SK-N-SH (cell line): Measurements from ENCODE around the gene SLC8B1. TPM values are rescaled to one million over a fixed set of nuclear protein-coding genes. Genes with fewer than 3 reads are reported as not detected.

Source experiments
- CTCF ChIA-PET: fragments of 300-600, 350-600 bp; formaldehyde crosslinking; extraction: SDS; loops from one replicate; lab custom pipeline; 2021; lab: Yijun Ruan, JAX
- POLR2A ChIA-PET: fragments of 350-600 bp; sonication (Branson Sonifier 250); formaldehyde crosslinking; extraction: SDS; loops from one replicate; lab custom pipeline; 2020; ENCODE audit warnings: antibody characterized with exemption, inconsistent platforms; lab: Yijun Ruan, JAX
- DNase-seq: peaks from one replicate; pipeline ENCODE4 v3.0.0; 2012
- H2AFZ ChIP-seq: fragments of 200-600 bp; sonication (generic); 2 replicates; pipeline ENCODE4 v1.8.1; 2016; ENCODE audit warnings: antibody characterized with exemption, mild to moderate bottlenecking, low read depth
- H3F3A ChIP-seq: fragments of 200-600 bp; sonication (generic); replicated peaks from 2 replicates; pipeline ENCODE3; 2016; ENCODE audit warnings: antibody characterized with exemption, mild to moderate bottlenecking; ENCODE audit not compliant: insufficient read depth
- H3K27ac ChIP-seq, 2 experiments: fragments of 200-500 bp in 1 of 2; fragments of 200-600 bp in 1 of 2; sonication (Bioruptor generic) in 1 of 2; sonication (generic), shearing (Covaris generic) in 1 of 2; 2 replicates each; pipeline versions ENCODE4 v1.5.1 to v1.6.1; 2014 to 2016; ENCODE audit warnings: low read depth in 2 of 2, inconsistent platforms in 1 of 2, low read length in 1 of 2, mild to moderate bottlenecking in 1 of 2, mixed read lengths in 1 of 2
- H3K27me3 ChIP-seq: fragments of 200-600 bp; sonication (generic), shearing (Covaris generic); 2 replicates; pipeline ENCODE4 v1.6.1; 2016; ENCODE audit warnings: mixed run types; ENCODE audit not compliant: insufficient read depth
- H3K36me3 ChIP-seq, 2 experiments: fragments of 200-500 bp in 1 of 2; fragments of 200-600 bp in 1 of 2; sonication (Bioruptor generic) in 1 of 2; sonication (generic) in 1 of 2; replicated peaks in 1 of 2; 2 replicates each; pipeline versions ENCODE3 to v1.5.1; 2014 to 2016; ENCODE audit warnings: low read length in 1 of 2, mild to moderate bottlenecking in 1 of 2; ENCODE audit not compliant: insufficient read depth in 2 of 2, control insufficient read depth in 1 of 2
- H3K4me1 ChIP-seq, 2 experiments: fragments of 200-500 bp in 1 of 2; fragments of 200-600 bp in 1 of 2; sonication (Bioruptor generic) in 1 of 2; sonication (generic), shearing (Covaris generic) in 1 of 2; 2 replicates each; pipeline versions ENCODE4 v1.5.1 to v1.6.1; 2014 to 2016; ENCODE audit warnings: low read depth in 1 of 2, low read length in 1 of 2, mixed run types in 1 of 2; ENCODE audit not compliant: insufficient read depth in 2 of 2, control insufficient read depth in 1 of 2
- H3K4me2 ChIP-seq: fragments of 200-600 bp; sonication (generic), shearing (Covaris generic); 2 replicates; pipeline ENCODE4 v1.6.1; 2017; ENCODE audit warnings: mixed run types
- H3K4me3 ChIP-seq, 2 experiments: fragments of 200-500 bp in 1 of 2; fragments of 200-600 bp in 1 of 2; sonication (Bioruptor generic) in 1 of 2; sonication (generic), shearing (Covaris generic) in 1 of 2; 2 replicates each; pipeline versions ENCODE4 v1.5.1 to v1.8.1; 2014 to 2016; ENCODE audit warnings: low read depth in 2 of 2, inconsistent platforms in 1 of 2, low read length in 1 of 2, mild to moderate bottlenecking in 1 of 2, mixed read lengths in 1 of 2, moderate library complexity in 1 of 2
- H3K79me2 ChIP-seq: fragments of 200-600 bp; sonication (generic); 2 replicates; pipeline ENCODE4 v1.8.1; 2017; ENCODE audit warnings: mild to moderate bottlenecking; ENCODE audit not compliant: insufficient read depth
- H3K9ac ChIP-seq: fragments of 200-600 bp; sonication (generic); 2 replicates; pipeline ENCODE4 v1.6.1; 2017; ENCODE audit warnings: mixed run types
- H3K9me2 ChIP-seq: fragments of 200-600 bp; sonication (generic); 2 replicates; pipeline ENCODE4 v1.6.1; 2017; ENCODE audit warnings: mixed run types
- H3K9me3 ChIP-seq: fragments of 200-600 bp; sonication (generic); 2 replicates; pipeline ENCODE4 v1.6.1; 2017; ENCODE audit warnings: mixed run types, mild to moderate bottlenecking, moderate library complexity
- H4K20me1 ChIP-seq: fragments of 200-600 bp; sonication (generic); 2 replicates; pipeline ENCODE4 v1.6.1; 2017; ENCODE audit warnings: mild to moderate bottlenecking, mixed run types; ENCODE audit not compliant: insufficient read depth
- CHD2 ChIP-seq: fragments of 150-350 bp; IDR thresholded peaks from 2 replicates; pipeline ENCODE4 v1.6.1; 2018; ENCODE audit warnings: low read length; ENCODE audit not compliant: partially characterized antibody
- MEF2A ChIP-seq: IDR thresholded peaks from 2 replicates; pipeline ENCODE4 v1.4.0; 2012; ENCODE audit warnings: low read depth, borderline replicate concordance
- MXI1 ChIP-seq: IDR thresholded peaks from 2 replicates; pipeline ENCODE4 v1.6.1; 2012; ENCODE audit warnings: mild to moderate bottlenecking, low read depth, low read length, improper control_type of control experiment
- NRF1 ChIP-seq: IDR thresholded peaks from 2 replicates; pipeline ENCODE4 v1.6.1; 2012; ENCODE audit warnings: low read depth, mild to moderate bottlenecking, low read length
- POLR2AphosphoS5 ChIP-seq: IDR thresholded peaks from 2 replicates; pipeline ENCODE4 v1.6.1; 2012; ENCODE audit warnings: low read depth, low read length
- SMC3 ChIP-seq: IDR thresholded peaks from 2 replicates; pipeline ENCODE4 v1.6.1; 2012; ENCODE audit warnings: low read depth, low read length, improper control_type of control experiment
- TCF12 ChIP-seq: IDR thresholded peaks from 2 replicates; pipeline ENCODE4 v1.4.0; 2012
- TEAD4 ChIP-seq: IDR thresholded peaks from 2 replicates; pipeline ENCODE4 v1.4.0; 2012; ENCODE audit warnings: mild to moderate bottlenecking, borderline replicate concordance; ENCODE audit not compliant: insufficient read depth
- ZBTB33 ChIP-seq: IDR thresholded peaks from 2 replicates; pipeline ENCODE4 v1.4.0; 2012; ENCODE audit warnings: low read depth, borderline replicate concordance
- WGBS: methylation state at CpG from one replicate; pipeline ENCODE4 v1.1.6; 2017; ENCODE audit warnings: low lambda C conversion rate; 5-methylcytosine and 5-hydroxymethylcytosine counted together
- polyA plus RNA-seq, 3 experiments: library from polyadenylated mRNA; depleted of rRNA; stranded (reverse); fragments of >200 nt; gene quantifications; 2 replicates each; pipeline ENCODE4 v1.2.3, GENCODE V29; 2012
- TF ChIP-seq, protein P1 (sequence below): fragments of 150-350 bp; IDR thresholded peaks from 2 replicates; pipeline ENCODE4 v1.6.1; 2016; ENCODE audit warnings: mild to moderate bottlenecking, low read depth, low read length

The SLC8B1 gene
- polyA plus RNA-seq, 1 of the 3 experiments (the other 2 are of a cell fraction) = 12.0 TPM

- Histone ChIP-seq H3K36me3 (peaks cover 0 to 3% of the 10 kb centered on the region in 2 experiments), H3K9me2 (no peaks in the 10 kb centered on the region), H3K9me3 (no peaks in the 10 kb centered on the region), H4K20me1 (no peaks in the 10 kb centered on the region), H3K4me2 (no peak overlapping the region), H3K4me3 (no peak overlapping the region), H3K27ac (no peak overlapping the region), H2AFZ (no peak overlapping the region), H3F3A (no peaks in the 10 kb centered on the region), H3K79me2 (no peaks in the 10 kb centered on the region), H3K9ac (no peak overlapping the region), H3K4me1 (peaks cover 6 to 11% of the 10 kb centered on the region in 2 experiments; a peak in 2 of 4 replicates), H3K27me3 (no peaks in the 10 kb centered on the region)
- 94% methylated on average over 19 of the region's 23 CpGs for WGBS
- TF ChIP-seq MXI1 (no peak), CHD2 (no peak), NRF1 (no peak), MEF2A (no peak), SMC3 (no peak), POLR2AphosphoS5 (no peak)
- TF ChIP-seq, protein P1, sequence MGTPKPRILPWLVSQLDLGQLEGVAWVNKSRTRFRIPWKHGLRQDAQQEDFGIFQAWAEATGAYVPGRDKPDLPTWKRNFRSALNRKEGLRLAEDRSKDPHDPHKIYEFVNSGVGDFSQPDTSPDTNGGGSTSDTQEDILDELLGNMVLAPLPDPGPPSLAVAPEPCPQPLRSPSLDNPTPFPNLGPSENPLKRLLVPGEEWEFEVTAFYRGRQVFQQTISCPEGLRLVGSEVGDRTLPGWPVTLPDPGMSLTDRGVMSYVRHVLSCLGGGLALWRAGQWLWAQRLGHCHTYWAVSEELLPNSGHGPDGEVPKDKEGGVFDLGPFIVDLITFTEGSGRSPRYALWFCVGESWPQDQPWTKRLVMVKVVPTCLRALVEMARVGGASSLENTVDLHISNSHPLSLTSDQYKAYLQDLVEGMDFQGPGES = no peak
- ChIA-PET CTCF (interaction anchor here (1.1 kb wide), 1 partner anchor 48 kb away, joined by 3 read pairs; no protein-coding TSS in a partner anchor), POLR2A (no interaction called here)
- DNase-seq = no peak
Observed at GRCh38 chr12:113266106-113266895, 68.6 kb downstream of the SLC8B1 start.

GRCh38 chr12:113263431-113263963 lies 71.4 kb downstream of the SLC8B1 start:
- no peak overlapping the region for H3K4me2 ChIP-seq
- no peaks in the 10 kb centered on the region for H3K27me3 ChIP-seq
- no peaks in the 10 kb centered on the region for H3K79me2 ChIP-seq
- POLR2A ChIA-PET = no interaction called here
- no peak overlapping the region for H3K9ac ChIP-seq
- no peak overlapping the region for H2AFZ ChIP-seq
- no peak for DNase-seq
- 94% methylated on average over 9 of the region's 9 CpGs for WGBS
- H3K9me2 ChIP-seq = no peaks in the 10 kb centered on the region
- no peaks in the 10 kb centered on the region for H3K9me3 ChIP-seq
- H3K27ac ChIP-seq = no peak overlapping the region
- no peaks in the 10 kb centered on the region for H3F3A ChIP-seq
- no peak for TF ChIP-seq TEAD4
- TF ChIP-seq ZBTB33 = no peak
- TF ChIP-seq POLR2AphosphoS5 = no peak
- TF ChIP-seq TCF12 = no peak
- TF ChIP-seq, all 33 proteins: peak for 0
- no peaks in the 10 kb centered on the region for H4K20me1 ChIP-seq
- H3K4me1 ChIP-seq = peaks cover 6 to 29% of the 10 kb centered on the region in 2 experiments; a peak in 2 of 4 replicates
- CTCF ChIA-PET = interaction anchor here (0.9 to 1.4 kb wide), 6 partner anchors 10 to 215 kb away, joined by 3 read pairs; no protein-coding TSS in a partner anchor
- no peak overlapping the region for H3K4me3 ChIP-seq
- peaks cover 0 to 3% of the 10 kb centered on the region in 2 experiments for H3K36me3 ChIP-seq
